GM12801 (cell line): ENCODE measurements around the gene C20orf173.

Experiments used
- CTCF ChIP-seq: IDR thresholded peaks from one replicate; pipeline ENCODE4 v1.5.1; 2011; ENCODE audit warnings: control low read depth; ENCODE audit not compliant: insufficient read length; ENCODE audit errors: extremely low read depth

The C20orf173 gene

GRCh38 chr20:35559042-35559693 lies 29.7 kb upstream of the C20orf173 start:
- no peak for TF ChIP-seq CTCF

- TF ChIP-seq CTCF, result no peak
Observed at GRCh38 chr20:35558451-35558850, 29.0 kb upstream of the C20orf173 start.

GRCh38 chr20:35556871-35557270 lies 27.4 kb upstream of the C20orf173 start:
- no peak for TF ChIP-seq CTCF

GRCh38 chr20:35555951-35556645 lies 26.6 kb upstream of the C20orf173 start:
- no peak for TF ChIP-seq CTCF

- TF ChIP-seq CTCF, result no peak
Observed at GRCh38 chr20:35552914-35553313, 23.5 kb upstream of the C20orf173 start.

- TF ChIP-seq CTCF, result no peak
Observed at GRCh38 chr20:35551503-35551902, 22.1 kb upstream of the C20orf173 start.

GRCh38 chr20:35547329-35547728 lies 17.9 kb upstream of the C20orf173 start:
- TF ChIP-seq CTCF, result no peak
